Measurements from ENCODE around the gene PSME3IP1. TPM values are rescaled to one million over a fixed set of nuclear protein-coding genes. Genes with fewer than 3 reads are reported as not detected.

Gene PSME3IP1
- total and polyA plus RNA-seq, 2 experiments from 2014 or later = 64.2 to 73.2 TPM

DNA sequence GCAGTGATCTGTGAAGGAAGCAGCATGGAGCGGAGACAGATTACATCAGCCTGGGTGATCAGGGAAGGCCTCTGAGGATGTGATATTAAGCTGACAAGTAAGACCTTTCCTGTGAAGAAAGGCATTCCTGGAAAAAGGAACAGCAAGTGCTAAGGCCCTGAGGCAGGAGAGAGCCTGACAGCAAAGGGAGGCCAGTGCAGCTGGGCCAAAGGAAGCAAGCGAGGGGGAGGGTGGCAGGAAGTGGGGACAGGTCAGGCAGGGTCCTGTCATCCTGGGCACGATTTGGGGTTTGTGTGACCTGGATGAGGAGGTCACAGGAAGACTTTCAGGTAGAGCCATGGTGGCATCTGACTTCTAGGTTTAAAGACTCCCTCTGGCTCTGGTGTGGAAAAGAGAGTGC lies 81.1 kb downstream of the PSME3IP1 start:
- WGBS (ENCODE audit: low lambda C conversion rate, missing lambda C conversion rate) = 96% methylated on average over 3 of the region's 3 CpGs
- Histone ChIP-seq H3K4me3 (no peak overlapping the region), H3K27ac (no peak overlapping the region), H3K4me2 (no peak overlapping the region), H3K79me2 (no peaks in the 10 kb centered on the region), H3K4me1 (ENCODE audit: insufficient read depth) (no peaks in the 10 kb centered on the region), H3K9me2 (replicated peaks; ENCODE audit: insufficient read depth) (no peaks in the 10 kb centered on the region), H4K20me1 (ENCODE audit: insufficient read depth, poor library complexity, severe bottlenecking) (no peaks in the 10 kb centered on the region), H3K36me3 (replicated peaks; ENCODE audit: insufficient read depth, low read depth) (no peaks in the 10 kb centered on the region), H3K9me3 (ENCODE audit: low read depth) (no peaks in the 10 kb centered on the region), H3K27me3 (no peaks in the 10 kb centered on the region), H2AFZ (no peak overlapping the region)
- DNase-seq (ENCODE audit: low spot score) = no peak
- TF ChIP-seq EZH2 (IDR thresholded peaks at IDR 0.05; ENCODE audit: borderline replicate concordance) = no peak

DNA sequence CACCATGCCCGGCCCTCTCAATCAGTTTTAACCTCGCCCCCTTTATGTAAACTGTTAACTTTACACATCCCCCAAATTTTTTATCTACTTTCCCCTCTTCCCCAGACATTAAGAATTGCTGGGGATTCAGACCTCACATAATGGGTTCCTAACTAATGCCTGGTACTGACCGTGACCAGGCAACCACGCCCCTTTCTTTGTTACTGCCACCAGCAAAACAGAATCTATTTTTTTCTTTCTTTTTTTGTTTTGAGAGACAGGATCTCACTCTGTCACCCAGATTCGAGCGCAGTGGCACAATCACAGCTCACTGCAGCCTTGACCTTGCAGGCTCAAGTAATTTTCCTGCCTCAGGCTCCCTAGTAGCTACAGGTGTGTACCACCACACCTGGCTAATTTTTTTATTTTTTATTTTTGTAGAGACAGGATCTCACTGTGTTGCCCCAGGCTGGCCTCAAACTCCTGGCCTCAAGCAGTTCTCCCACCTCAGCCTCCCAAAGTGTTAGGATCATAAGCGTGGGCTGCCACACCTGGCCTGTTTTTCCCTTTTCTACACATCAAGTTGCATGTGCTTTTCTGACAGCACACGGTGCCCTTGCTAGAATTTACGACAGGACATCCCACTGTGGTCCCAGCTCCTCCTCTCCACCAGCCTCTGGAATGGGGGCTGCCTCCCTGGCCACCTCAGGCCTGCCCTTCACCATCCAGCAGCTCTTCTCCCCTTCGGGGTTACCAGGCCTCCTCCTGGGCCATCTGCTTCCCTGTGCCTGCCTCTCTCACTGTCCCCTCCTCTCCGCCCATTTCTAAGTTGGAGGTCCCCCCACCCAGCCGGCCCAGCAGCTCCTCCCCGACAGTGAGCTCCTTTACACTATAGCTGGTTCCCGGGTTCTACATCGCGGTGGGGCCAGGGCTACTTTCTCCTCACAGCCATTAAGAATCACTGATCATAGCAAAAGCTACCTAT lies 82.7 kb downstream of the PSME3IP1 start:
- Histone ChIP-seq H3K4me2 (no peak overlapping the region), H3K4me3 (no peak overlapping the region), H3K27me3 (no peaks in the 10 kb centered on the region), H3K9me2 (replicated peaks; ENCODE audit: insufficient read depth) (no peaks in the 10 kb centered on the region), H2AFZ (no peak overlapping the region), H3K27ac (no peak overlapping the region), H3K9me3 (ENCODE audit: low read depth) (no peaks in the 10 kb centered on the region), H3K79me2 (no peaks in the 10 kb centered on the region), H3K36me3 (replicated peaks; ENCODE audit: insufficient read depth, low read depth) (no peaks in the 10 kb centered on the region), H3K4me1 (ENCODE audit: insufficient read depth) (no peaks in the 10 kb centered on the region), H4K20me1 (ENCODE audit: insufficient read depth, poor library complexity, severe bottlenecking) (no peaks in the 10 kb centered on the region)
- DNase-seq (ENCODE audit: low spot score) = no peak
- WGBS (ENCODE audit: low lambda C conversion rate, missing lambda C conversion rate) = 78% methylated on average over 16 of the region's 16 CpGs
- TF ChIP-seq, protein P1, sequence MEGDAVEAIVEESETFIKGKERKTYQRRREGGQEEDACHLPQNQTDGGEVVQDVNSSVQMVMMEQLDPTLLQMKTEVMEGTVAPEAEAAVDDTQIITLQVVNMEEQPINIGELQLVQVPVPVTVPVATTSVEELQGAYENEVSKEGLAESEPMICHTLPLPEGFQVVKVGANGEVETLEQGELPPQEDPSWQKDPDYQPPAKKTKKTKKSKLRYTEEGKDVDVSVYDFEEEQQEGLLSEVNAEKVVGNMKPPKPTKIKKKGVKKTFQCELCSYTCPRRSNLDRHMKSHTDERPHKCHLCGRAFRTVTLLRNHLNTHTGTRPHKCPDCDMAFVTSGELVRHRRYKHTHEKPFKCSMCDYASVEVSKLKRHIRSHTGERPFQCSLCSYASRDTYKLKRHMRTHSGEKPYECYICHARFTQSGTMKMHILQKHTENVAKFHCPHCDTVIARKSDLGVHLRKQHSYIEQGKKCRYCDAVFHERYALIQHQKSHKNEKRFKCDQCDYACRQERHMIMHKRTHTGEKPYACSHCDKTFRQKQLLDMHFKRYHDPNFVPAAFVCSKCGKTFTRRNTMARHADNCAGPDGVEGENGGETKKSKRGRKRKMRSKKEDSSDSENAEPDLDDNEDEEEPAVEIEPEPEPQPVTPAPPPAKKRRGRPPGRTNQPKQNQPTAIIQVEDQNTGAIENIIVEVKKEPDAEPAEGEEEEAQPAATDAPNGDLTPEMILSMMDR (IDR thresholded peaks at IDR 0.05; ENCODE audit: poor library complexity) = no peak
- TF ChIP-seq EZH2 (IDR thresholded peaks at IDR 0.05; ENCODE audit: borderline replicate concordance) (no peak), EZH2phosphoT487 (IDR thresholded peaks at IDR 0.05; ENCODE audit: low read depth, severe bottlenecking, unreplicated experiment) (no peak)

Other genes with a start within 250 kb of the PSME3IP1 start
- not detected in 2 replicates for gene CETP, start 224.1 kb downstream of the PSME3IP1 start, total RNA-seq
- not detected in 2 replicates for gene CETP, start 224.1 kb downstream of the PSME3IP1 start, polyA plus RNA-seq
- gene NLRC5, start 196.5 kb downstream of the PSME3IP1 start, total RNA-seq = 1.3 and 6.4 TPM in 2 replicates
- 4.5 and 7.0 TPM in 2 replicates for gene NLRC5, start 196.5 kb downstream of the PSME3IP1 start, polyA plus RNA-seq
- 13.2 and 15.6 TPM in 2 replicates for gene CPNE2, start 93.5 kb downstream of the PSME3IP1 start, total RNA-seq
- 20.6 and 22.3 TPM in 2 replicates for gene CPNE2, start 93.5 kb downstream of the PSME3IP1 start, polyA plus RNA-seq
- gene RSPRY1, start 290 bp upstream of the PSME3IP1 start, total RNA-seq = 52.7 and 57.5 TPM in 2 replicates
- gene RSPRY1, start 290 bp upstream of the PSME3IP1 start, polyA plus RNA-seq = 42.3 and 52.7 TPM in 2 replicates
- 92.6 and 105 TPM in 2 replicates for gene ARL2BP, start 59.2 kb upstream of the PSME3IP1 start, total RNA-seq
- gene ARL2BP, start 59.2 kb upstream of the PSME3IP1 start, polyA plus RNA-seq = 102 and 104 TPM in 2 replicates
- 42.3 and 49.5 TPM in 2 replicates for gene PLLP, start 98.6 kb upstream of the PSME3IP1 start, total RNA-seq
- 31.0 and 38.7 TPM in 2 replicates for gene PLLP, start 98.6 kb upstream of the PSME3IP1 start, polyA plus RNA-seq
- 0.13 TPM in 1 of 2 replicates, not detected in the other for gene CCL22, start 172.7 kb upstream of the PSME3IP1 start, total RNA-seq
- not detected in 2 replicates for gene CCL22, start 172.7 kb upstream of the PSME3IP1 start, polyA plus RNA-seq
- 8.5 and 9.4 TPM in 2 replicates for gene CX3CL1, start 186.5 kb upstream of the PSME3IP1 start, total RNA-seq
- 4.6 and 6.6 TPM in 2 replicates for gene CX3CL1, start 186.5 kb upstream of the PSME3IP1 start, polyA plus RNA-seq
- not detected in 2 replicates for gene CCL17, start 218.7 kb upstream of the PSME3IP1 start, total RNA-seq
- not detected in 2 replicates for gene CCL17, start 218.7 kb upstream of the PSME3IP1 start, polyA plus RNA-seq